ENCODE data around the gene PRR23B. TPM values are rescaled to one million over a fixed set of nuclear protein-coding genes. Genes with fewer than 3 reads are reported as not detected.

PRR23B gene
- total RNA-seq, 1 experiment from 2014 or later = not detected

- DNase-seq = no peak
These were observed 33.5 kb downstream of the PRR23B start for GRCh38 chr3:138987181-138987580.

More at GRCh38 chr3:138987181-138987580, 33.5 kb downstream of the PRR23B start:
- Histone ChIP-seq H2BK5ac (ENCODE audit: insufficient read length, low read length) (no peak overlapping the region), H4K20me1 (ENCODE audit: control insufficient read depth, insufficient read depth, insufficient read length) (no peaks in the 10 kb centered on the region), H3K27ac (ENCODE audit: insufficient read length, low read depth, low read length) (no peak overlapping the region), H3K23ac (ENCODE audit: insufficient read length, low read depth, low read length) (no peak overlapping the region), H3K56ac (ENCODE audit: insufficient read length, low read depth, low read length) (no peak overlapping the region), H3T11ph (ENCODE audit: low read length) (no peak overlapping the region), H4K5ac (ENCODE audit: insufficient read length, low read depth, low read length) (no peak overlapping the region), H3K79me1 (ENCODE audit: insufficient read depth, low read depth, low read length, poor library complexity, severe bottlenecking) (no peaks in the 10 kb centered on the region), H3K9ac (ENCODE audit: extremely low read depth, insufficient read length, low read length) (no peak overlapping the region), H3K27me3 (ENCODE audit: insufficient read depth, low read length) (no peaks in the 10 kb centered on the region), H3K4ac (ENCODE audit: low read depth, low read length) (no peak overlapping the region), H3K4me1 (ENCODE audit: insufficient read depth, low read length) (no peaks in the 10 kb centered on the region), H2AK5ac (ENCODE audit: insufficient read length, low read length) (no peak overlapping the region), H4K8ac (replicated peaks; ENCODE audit: insufficient read length, low read depth, low read length) (no peak overlapping the region), H2BK20ac (ENCODE audit: low read depth, low read length, poor library complexity, severe bottlenecking) (no peak overlapping the region), H2BK120ac (ENCODE audit: low read depth, low read length, poor library complexity, severe bottlenecking) (no peak overlapping the region), H3K9me3 (ENCODE audit: control insufficient read depth, low read depth, low read length) (no peaks in the 10 kb centered on the region), H3K79me2 (ENCODE audit: insufficient read depth, low read length) (no peaks in the 10 kb centered on the region), H2BK15ac (ENCODE audit: low read depth, low read length) (no peak overlapping the region), H3K23me2 (ENCODE audit: insufficient read length, low read depth, low read length, poor library complexity, severe bottlenecking) (no peaks in the 10 kb centered on the region), H3K18ac (ENCODE audit: insufficient read length, low read depth, low read length) (no peak overlapping the region), H3K4me2 (ENCODE audit: insufficient read depth, insufficient read length, low read length) (no peak overlapping the region), H2AFZ (ENCODE audit: low read length) (no peak overlapping the region), H4K91ac (ENCODE audit: insufficient read length, low read depth, low read length) (no peak overlapping the region), H3K14ac (ENCODE audit: insufficient read depth, low read length) (no peak overlapping the region; the same call in 1 of the 2 replicates), H2BK12ac (ENCODE audit: insufficient read length, low read depth, low read length) (no peak overlapping the region)
- WGBS (ENCODE audit: extremely low coverage, insufficient read length, low lambda C conversion rate) = no CpG with 5 or more reads among the region's 2 CpGs
- H3K4me1 Mint-ChIP-seq = no peaks in the 10 kb centered on the region
- no peaks in the 10 kb centered on the region for H3K36me3 Mint-ChIP-seq (ENCODE audit: insufficient read depth in 1 of 3, low read depth in 3 of 3)
- TF ChIP-seq CTCF (conservative IDR thresholded peaks at IDR 0.05) = no peak
- no peak overlapping the region; a peak in 1 of 7 replicates for H3K27ac Mint-ChIP-seq
- peaks cover 20% of the 10 kb centered on the region for H3K27me3 Mint-ChIP-seq (ENCODE audit: low read depth)
- no peak overlapping the region for H3K4me3 Mint-ChIP-seq
- H3K9me3 Mint-ChIP-seq = no peaks in the 10 kb centered on the region

Data from H9 (cell line).